ENCODE data around the gene PLCG1. TPM values are rescaled to one million over a fixed set of nuclear protein-coding genes. Genes with fewer than 3 reads are reported as not detected.

PLCG1 gene
- total and polyA plus RNA-seq, 10 donors = 28.0 to 144 (median 117) TPM

DNA sequence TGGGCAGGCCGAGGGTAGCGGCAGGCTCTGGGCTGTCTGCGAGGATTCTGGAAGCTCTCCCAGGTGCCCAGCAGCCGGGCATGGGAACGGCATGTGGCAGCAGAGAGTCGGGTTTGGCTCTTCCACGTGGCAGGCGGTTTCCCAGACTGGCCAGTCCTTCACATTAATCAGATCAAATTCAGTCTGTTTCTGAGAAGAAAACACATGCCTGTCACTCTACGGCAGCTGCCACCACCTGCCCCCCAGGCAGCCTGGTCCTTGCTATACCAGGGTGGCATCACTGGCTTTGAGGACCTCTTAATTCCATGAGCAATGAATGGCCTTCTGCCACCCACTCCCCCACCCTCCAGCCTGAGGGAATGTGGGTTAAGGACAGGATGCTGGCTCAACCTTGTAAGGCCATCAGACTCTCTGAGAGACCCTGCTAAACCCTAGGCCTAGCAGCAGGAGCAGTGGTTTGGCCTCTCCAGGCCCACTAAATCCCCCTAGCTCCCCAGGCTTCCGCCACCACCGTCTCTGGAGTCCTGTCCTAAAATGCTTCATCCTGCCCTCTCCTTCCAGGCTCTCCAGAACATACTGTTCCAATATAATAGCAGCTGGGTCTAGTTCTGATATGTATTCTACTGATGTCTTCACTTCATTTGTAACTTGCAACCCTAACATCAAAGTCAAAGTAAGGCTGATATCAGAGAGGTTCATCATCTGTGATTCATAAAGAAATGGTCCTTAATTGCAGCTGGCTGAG lies 47.8 kb downstream of the PLCG1 start:
- intact Hi-C loops (cut with DNase I; ENCODE audit: low total_unique reads) = no loop called here
- no peaks in the 10 kb centered on the region for H3K27me3 ChIP-seq (replicated peaks in 1 of 7)
- H3K9me3 ChIP-seq = peaks cover 0 to 10% (median 7%) of the 10 kb centered on the region in 8 donors
- no peak overlapping the region for H3K4me3 ChIP-seq
- TF ChIP-seq, protein P1, sequence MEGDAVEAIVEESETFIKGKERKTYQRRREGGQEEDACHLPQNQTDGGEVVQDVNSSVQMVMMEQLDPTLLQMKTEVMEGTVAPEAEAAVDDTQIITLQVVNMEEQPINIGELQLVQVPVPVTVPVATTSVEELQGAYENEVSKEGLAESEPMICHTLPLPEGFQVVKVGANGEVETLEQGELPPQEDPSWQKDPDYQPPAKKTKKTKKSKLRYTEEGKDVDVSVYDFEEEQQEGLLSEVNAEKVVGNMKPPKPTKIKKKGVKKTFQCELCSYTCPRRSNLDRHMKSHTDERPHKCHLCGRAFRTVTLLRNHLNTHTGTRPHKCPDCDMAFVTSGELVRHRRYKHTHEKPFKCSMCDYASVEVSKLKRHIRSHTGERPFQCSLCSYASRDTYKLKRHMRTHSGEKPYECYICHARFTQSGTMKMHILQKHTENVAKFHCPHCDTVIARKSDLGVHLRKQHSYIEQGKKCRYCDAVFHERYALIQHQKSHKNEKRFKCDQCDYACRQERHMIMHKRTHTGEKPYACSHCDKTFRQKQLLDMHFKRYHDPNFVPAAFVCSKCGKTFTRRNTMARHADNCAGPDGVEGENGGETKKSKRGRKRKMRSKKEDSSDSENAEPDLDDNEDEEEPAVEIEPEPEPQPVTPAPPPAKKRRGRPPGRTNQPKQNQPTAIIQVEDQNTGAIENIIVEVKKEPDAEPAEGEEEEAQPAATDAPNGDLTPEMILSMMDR (IDR thresholded peaks at IDR 0.05 in 8 of 11, conservative IDR thresholded peaks at IDR 0.05 in 3 of 11) = no peak
- TF ChIP-seq POLR2AphosphoS5 (IDR thresholded peaks at IDR 0.05) (no peak), POLR2A (IDR thresholded peaks at IDR 0.05) (no peak)
- H3K27ac ChIP-seq = no peak overlapping the region
- no peak for DNase-seq
- no peaks in the 10 kb centered on the region for H3K4me1 ChIP-seq
- peaks cover 0 to 21% (median 0%) of the 10 kb centered on the region in 6 donors for H3K36me3 ChIP-seq
- WGBS, 5 donors = 89 to 96% (median 94%) methylated on average over 10 to 11 of the region's 11 CpGs

- Histone ChIP-seq H3K4me1 (no peaks in the 10 kb centered on the region), H3K4me3 (no peak overlapping the region), H3K27me3 (replicated peaks in 1 of 7) (no peaks in the 10 kb centered on the region), H3K27ac (no peak overlapping the region), H3K9me3 (peaks cover 0 to 35% (median 31%) of the 10 kb centered on the region in 8 donors), H3K36me3 (peaks cover 0 to 30% (median 0%) of the 10 kb centered on the region in 6 donors)
- TF ChIP-seq POLR2AphosphoS5 (IDR thresholded peaks at IDR 0.05) (no peak), POLR2A (IDR thresholded peaks at IDR 0.05) (no peak)
- TF ChIP-seq, protein P1 (IDR thresholded peaks at IDR 0.05 in 8 of 11, conservative IDR thresholded peaks at IDR 0.05 in 3 of 11) = no peak
- DNase-seq = no peak
- intact Hi-C loops (cut with DNase I; ENCODE audit: low total_unique reads) = no loop called here
Observed at GRCh38 chr20:41187668-41188067, 50.3 kb downstream of the PLCG1 start.

DNA sequence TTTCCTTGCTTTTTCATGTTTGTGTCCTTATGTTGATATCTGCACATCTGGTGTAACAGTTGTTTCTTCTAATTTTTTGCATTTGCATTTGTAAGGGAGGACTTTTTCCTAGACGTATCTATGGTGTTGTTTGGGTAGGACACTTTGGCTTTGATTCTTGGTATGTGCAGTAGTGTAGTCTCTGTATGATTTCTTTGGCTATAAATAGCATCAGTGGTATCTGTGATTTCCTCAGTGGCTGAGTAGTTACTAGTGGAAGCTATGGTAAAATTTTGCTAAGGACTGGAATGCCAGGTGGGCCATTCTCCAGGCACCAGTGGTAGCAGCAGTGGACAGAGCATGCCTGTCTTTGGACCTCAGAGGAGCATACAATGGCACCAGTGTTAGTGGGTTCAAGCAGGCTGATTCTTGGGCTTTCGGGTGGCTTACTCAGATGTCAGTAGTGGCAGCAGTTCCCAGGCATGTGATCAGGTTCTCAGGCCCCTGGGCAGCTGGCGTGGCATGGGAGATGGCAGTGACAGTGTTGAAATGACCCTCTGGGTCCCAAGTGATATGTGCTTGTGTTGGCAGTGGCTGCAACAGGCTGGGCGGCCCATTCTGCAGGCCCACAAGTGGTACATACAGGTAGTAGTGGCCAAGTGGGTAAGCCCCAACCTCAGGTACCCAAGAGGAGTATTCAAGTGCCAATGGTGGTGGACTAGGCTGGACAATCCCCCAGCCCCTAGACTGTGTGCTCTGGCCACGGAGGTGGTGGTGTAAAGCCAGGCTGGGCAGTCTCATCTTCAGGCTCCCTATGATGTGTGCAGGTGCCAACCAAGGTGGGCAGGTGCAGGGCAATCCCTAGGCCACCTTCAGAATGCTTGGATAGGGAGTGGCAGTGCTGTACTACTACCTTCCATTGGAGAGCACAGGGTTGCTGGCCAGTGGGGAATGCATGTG lies 54.5 kb downstream of the PLCG1 start:
- peaks cover 0 to 14% (median 0%) of the 10 kb centered on the region in 6 donors for H3K36me3 ChIP-seq
- no peaks in the 10 kb centered on the region for H3K4me1 ChIP-seq
- no peak overlapping the region for H3K4me3 ChIP-seq
- intact Hi-C loops (cut with DNase I; ENCODE audit: low total_unique reads) = no loop called here
- 92 to 96% (median 93%) methylated on average over 3 to 5 of the region's 5 CpGs for WGBS, 5 donors
- no peaks in the 10 kb centered on the region for H3K27me3 ChIP-seq (replicated peaks in 1 of 7)
- H3K9me3 ChIP-seq = peaks cover 0 to 50% (median 42%) of the 10 kb centered on the region in 8 donors
- no peak overlapping the region for H3K27ac ChIP-seq
- no peak for DNase-seq
- TF ChIP-seq, protein P1 (IDR thresholded peaks at IDR 0.05 in 8 of 11, conservative IDR thresholded peaks at IDR 0.05 in 3 of 11) = no peak
- TF ChIP-seq POLR2AphosphoS5 (IDR thresholded peaks at IDR 0.05) = no peak
- no peak for TF ChIP-seq POLR2A (IDR thresholded peaks at IDR 0.05)

DNA sequence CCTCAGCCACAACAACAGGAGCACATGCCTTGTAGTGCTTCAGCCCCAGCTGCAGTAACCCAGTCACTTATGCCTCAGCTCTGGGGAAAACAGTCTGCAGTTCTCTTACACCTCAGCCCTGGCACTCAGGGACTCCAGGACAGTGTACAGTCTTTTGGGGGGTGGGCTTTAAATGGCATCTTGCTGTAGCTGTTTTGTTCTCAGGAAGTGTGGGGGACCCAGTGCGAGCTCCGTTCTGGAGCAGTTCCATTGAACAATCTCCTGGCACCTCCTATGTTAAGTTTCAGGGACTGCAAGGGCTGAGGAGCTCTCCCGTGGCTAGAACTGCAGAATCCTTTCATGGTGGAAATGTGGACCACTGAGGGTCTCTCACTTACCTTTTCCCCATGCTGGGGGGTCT lies 55.2 kb downstream of the PLCG1 start:
- H3K4me1 ChIP-seq = no peaks in the 10 kb centered on the region
- H3K36me3 ChIP-seq = peaks cover 0 to 14% (median 0%) of the 10 kb centered on the region in 6 donors
- no peak for DNase-seq
- H3K9me3 ChIP-seq = peaks cover 0 to 50% (median 42%) of the 10 kb centered on the region in 8 donors
- intact Hi-C loops (cut with DNase I; ENCODE audit: low total_unique reads) = no loop called here
- H3K27ac ChIP-seq = no peak overlapping the region
- TF ChIP-seq, protein P1 (IDR thresholded peaks at IDR 0.05 in 8 of 11, conservative IDR thresholded peaks at IDR 0.05 in 3 of 11) = no peak
- TF ChIP-seq POLR2AphosphoS5 (IDR thresholded peaks at IDR 0.05) = no peak
- TF ChIP-seq POLR2A (IDR thresholded peaks at IDR 0.05) = no peak
- no peak overlapping the region for H3K4me3 ChIP-seq
- no peaks in the 10 kb centered on the region for H3K27me3 ChIP-seq (replicated peaks in 1 of 7)
- WGBS, 5 donors = 91 to 98% (median 96%) methylated on average over 3 of the region's 3 CpGs
